Measurements from ENCODE around the gene AHRR. TPM values are rescaled to one million over a fixed set of nuclear protein-coding genes. Genes with fewer than 3 reads are reported as not detected.
"Not testable (repeated sequence)": the region's sequence is repeated elsewhere in the genome, so short reads cannot be mapped to it uniquely, and the experiment has no call there.

Gene AHRR
- polyA plus RNA-seq, 12 donors, result 1.4 to 11.9 (median 2.0) TPM; not detected in 2

DNA sequence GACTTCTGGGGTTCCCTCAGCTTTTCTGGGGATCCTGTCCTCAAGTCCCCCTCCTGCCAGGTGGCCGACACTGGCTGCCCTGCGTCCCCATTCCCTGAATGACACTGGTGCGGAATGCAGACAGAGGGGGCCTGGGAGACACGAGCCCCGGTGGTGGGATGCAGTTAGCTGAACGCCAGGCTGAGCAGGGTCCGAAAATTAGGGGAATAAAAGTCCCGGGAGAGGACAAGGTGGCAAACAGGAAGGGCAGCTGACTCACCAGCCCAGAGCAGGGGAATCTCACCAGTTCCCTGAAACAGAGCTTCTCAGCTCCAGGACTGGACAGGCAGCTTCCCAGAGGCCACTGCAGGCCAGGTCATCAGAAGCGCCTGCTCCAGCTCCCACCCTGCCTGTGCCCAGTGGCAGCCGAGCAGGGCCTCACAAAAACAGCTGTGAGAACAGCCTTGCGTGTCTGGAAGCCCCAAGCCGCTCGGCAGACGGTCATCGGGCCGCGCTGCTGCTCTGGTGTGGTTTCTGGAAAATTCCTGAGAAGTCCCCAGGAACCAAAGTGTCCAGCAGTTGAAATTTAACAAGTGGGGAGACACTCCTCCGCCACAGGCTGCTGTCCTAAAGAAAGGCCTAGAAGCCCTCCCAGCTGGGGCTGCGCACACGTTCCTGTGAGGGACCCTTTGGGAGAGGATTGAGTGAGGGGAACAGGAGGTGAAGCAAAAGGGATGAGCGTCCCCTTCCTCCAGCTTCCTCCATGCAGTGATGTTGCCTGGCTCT lies 73.8 kb downstream of the AHRR start:
- peak; percentile 50 for DNase-seq

DNA sequence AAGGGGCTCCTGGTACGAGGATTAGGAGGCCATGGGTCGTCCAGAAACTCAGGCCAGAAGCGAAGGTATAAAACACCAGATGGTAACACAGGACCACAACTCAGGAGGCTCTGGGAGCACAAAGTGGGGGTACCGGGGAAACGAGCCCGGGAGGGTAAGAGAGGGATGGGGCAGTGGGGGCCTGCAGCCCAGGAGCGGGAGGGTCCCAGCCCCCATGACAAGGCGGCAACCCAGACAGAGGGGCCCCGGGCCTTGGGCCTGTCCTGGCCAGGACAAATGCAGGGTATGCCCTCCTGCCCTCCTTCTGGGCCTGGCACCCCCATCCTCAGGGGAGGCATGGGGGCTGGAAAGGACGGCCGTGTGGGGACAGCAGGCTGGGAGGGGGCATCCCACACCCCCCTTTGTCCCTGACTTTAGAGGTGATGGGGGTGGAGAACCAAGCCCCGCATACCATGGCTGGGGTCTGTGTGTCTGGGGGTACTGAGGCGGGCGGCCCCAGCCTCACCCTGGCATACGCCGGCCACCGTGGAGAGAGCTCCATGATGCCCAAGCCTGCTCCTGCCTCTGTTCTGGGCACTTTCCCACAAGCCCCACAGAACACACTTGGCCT lies 74.5 kb downstream of the AHRR start:
- no peak for DNase-seq

DNA sequence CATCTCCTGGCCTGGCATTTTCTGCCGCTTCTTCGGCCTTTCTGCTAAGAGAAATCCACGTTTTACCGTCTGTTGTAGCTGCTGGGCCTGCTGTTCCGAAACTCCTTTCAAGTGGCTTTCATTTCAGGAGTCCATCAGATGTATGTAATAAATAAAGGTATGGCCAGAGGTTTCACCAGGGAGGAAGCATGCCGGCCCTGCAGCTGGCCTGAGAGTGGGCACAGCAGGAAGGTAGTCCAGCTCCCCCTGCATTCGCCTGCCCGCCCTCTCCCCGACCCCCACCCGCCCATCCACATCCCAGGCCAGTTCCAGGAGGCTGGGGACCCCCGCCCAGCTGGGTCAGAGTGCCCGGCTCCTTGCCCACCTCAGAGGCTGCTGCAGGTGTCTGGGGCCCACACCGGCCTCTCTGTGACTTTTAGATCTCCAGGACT lies 75.0 kb downstream of the AHRR start:
- no peak for DNase-seq

- not testable (repeated sequence) for DNase-seq
These were observed 76.6 kb downstream of the AHRR start for GRCh38 chr5:398141-398474.

DNA sequence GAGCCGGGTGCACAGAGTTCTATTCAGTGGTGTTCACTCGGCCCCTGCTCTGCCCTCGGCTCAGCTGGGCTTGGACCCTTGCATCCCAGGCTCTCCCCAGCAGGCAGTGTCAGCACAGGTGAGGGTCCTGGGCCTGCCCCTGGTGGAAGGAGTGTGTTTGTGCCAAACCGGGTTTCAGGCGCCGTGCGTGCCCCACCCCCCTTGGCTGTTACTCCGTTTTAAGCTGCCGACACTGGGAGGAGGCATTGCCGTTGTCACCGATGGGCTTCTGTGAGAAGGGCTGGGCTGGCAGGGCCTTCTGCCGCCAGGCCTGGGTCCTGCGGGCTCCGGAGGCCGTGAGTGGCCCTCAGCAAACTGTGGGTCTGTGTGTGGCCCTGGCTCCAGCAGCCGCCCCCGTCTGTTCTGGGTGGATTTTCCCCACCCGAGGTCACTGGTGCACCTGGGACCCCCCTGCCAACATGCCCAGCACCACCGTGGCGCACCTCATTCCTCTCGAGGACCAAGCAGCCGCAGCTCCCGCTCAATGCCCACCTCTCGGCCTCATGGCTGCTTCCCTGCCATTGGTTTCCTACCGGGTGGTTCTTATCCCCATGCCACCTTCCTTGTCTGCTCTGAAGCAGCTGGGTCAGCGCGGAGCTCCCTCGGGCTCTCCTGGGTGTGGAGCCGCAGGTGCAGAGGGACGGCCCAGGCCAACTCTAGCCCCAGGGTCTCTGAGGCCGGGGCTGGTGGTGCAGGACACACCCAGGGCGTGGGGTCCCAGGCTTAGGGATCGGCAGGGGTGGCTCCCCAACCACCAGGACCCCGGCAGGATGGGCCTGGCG lies 77.2 kb downstream of the AHRR start:
- no peak for DNase-seq

DNA sequence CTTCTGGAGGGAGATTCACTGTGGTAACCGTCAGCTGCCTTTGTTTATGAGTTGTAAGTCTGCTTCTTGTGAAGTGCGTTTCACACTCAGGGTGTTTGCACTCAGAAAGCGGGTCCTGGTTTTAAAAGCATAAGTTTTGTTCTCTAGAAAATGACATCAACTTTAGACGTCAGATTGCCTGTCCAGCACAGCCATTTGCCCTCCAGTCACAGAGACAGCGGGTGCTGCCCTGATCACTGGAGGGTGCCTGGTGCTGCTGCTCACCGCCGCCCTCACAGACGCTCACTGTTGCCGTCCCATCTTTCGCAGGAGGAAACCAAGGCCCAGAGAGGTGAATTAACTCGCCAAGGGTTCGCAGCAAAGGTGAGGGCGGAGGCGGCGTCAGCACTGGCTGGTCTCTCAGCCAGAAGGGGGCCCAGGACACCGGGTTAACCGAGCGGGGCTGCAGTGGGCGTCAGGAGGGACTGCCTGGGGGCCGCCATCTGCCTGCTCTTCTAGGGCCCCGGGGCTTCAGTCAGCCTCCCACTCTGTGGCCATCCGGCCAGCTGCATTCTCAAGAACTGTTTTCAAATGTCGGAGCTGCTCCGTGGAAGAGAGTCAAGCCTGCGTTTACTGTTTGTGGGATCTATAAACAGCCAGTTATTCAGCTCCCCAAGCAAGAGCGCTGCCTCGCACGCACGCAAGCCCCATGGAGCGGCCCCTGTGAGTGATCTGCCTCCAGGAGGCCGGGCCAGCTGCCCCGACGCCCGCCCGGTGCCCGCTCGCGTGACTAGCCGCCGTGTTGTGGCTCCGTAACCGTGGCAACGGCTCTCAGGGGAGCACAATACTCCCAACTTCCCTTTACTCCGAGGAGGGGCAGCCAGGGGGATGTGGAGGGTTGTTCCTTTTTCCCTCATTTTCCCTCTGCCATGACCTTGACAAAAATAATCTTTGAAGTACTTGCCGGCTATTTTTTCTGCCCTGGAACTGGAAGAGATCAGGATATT lies 78.1 kb downstream of the AHRR start:
- DNase-seq, result peak; percentile 88

DNA sequence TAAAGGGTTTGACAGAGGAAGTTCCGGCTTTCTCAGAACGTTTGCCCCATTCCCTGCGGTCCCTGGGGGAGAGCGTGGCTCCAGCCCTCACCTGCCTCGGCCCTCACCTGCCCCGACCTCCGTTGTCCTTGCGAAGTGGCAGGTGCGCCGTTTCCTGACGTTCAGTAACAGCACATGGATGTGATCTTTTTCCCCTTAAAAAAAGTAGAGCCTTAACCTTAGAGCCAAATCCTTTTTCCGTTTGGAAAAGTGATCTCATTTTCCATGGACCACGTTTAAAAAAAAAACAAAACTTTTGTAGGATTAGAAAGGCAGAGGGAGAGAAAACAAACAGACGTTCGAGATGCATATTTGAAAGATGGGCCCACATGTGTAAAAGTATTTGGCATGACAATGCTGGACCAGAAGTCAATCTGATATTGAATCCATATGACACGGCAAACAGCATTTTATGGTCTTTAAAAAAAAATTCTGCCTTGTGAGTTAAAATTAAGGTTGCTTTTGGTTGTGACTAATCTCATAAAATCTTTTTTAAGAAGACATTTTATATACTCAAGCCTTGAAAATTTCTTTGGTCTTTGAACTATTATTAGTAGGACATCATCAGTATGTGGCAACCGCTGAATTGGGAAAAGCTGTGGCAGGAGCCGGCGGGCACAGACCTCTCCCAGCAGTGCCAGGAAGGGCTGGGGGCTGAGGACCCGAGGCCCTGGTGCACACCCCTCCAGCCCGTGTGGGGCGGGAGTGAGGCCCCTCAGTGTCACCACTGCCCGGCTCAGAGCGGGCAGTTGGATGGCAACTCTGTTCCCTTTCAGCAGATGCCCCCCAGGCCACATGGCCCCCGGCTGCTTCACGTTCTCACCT lies 79.0 kb downstream of the AHRR start:
- DNase-seq, result peak; percentile 84

- no peak for DNase-seq
These were observed 79.9 kb downstream of the AHRR start for GRCh38 chr5:401146-402034.

GRCh38 chr5:402219-402614 lies 80.7 kb downstream of the AHRR start:
- not testable (repeated sequence) for DNase-seq

GRCh38 chr5:402615-403359 lies 81.3 kb downstream of the AHRR start:
- DNase-seq, result no peak

DNA sequence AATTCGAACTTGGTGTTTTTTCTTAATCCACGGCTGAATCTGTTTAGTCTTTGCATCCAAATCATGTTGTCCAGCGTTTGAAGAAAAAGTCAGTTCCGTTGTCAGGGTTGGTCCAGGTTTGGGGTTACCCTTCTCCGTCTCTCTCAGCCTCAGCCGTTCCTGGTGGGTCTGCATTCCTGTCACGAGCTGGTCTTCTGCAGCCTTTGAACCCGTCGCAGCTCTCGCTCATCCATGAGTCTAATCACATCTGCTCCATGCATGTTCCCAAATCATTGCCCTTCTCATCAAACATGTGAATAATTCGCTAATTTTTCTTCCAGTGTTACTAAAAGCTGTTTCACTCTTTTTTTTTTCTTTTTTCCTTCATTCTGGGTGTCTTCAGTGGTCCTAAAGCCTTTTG lies 82.5 kb downstream of the AHRR start:
- DNase-seq, result no peak

GRCh38 chr5:404666-405241 lies 83.2 kb downstream of the AHRR start:
- no peak for DNase-seq

GRCh38 chr5:405421-405820 lies 83.9 kb downstream of the AHRR start:
- DNase-seq, result no peak

DNA sequence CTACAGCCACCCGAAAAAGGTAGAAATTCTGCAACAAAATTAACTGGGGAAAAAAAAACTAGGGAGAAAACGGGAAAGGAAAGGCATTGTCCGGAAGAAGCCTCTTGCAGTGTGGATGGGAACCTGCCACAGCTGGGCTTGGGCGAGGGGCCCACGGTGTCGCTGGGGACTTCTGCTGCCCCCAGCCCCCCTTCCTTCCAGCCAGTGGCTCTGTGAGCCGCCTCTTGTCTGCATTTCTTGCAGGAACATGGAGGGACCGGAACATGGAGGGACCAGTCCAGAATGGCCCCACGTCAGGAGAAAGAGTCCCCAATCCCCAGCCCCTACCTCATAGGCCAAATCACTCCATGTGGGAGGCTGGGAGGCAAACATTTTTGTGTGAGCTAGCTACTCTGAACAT lies 84.5 kb downstream of the AHRR start:
- DNase-seq, result no peak

- no peak for DNase-seq
These were observed 85.5 kb downstream of the AHRR start for GRCh38 chr5:407051-407450.

GRCh38 chr5:407801-408268 lies 86.3 kb downstream of the AHRR start:
- no peak for DNase-seq

GRCh38 chr5:410911-411517 lies 89.5 kb downstream of the AHRR start:
- no peak for DNase-seq

GRCh38 chr5:411728-412127 lies 90.2 kb downstream of the AHRR start:
- no peak for DNase-seq

All from muscle of arm (tissue), 12 donors.